ENCODE data around the gene MYDGF. TPM values are rescaled to one million over a fixed set of nuclear protein-coding genes. Genes with fewer than 3 reads are reported as not detected.

The MYDGF gene
- total and polyA plus RNA-seq, 9 of the 15 experiments (the other 6 are each of a cell fraction or from before 2014, with no cell fraction given): 4.2 to 141 (median 82.1) TPM

GRCh38 chr19:4638828-4639530, 31.2 kb downstream of the MYDGF start, which contains the start of gene TNFAIP8L1 (continued):
- TF ChIP-seq SIN3A (IDR thresholded peaks at IDR 0.05; ENCODE audit: borderline replicate concordance in 2 of 2, control insufficient read depth in 1 of 2, low read depth in 2 of 2, low read length in 2 of 2): peak; percentile 71 to 81; a peak in 2 of 4 replicates
- no peak; the same call in 1 of the 2 replicates for TF ChIP-seq FOSL1 (tag; conservative IDR thresholded peaks at IDR 0.05)
- TF ChIP-seq NFYB (IDR thresholded peaks at IDR 0.05; ENCODE audit: extremely low read depth, insufficient read length): peak; percentile 57
- TF ChIP-seq ILK (tag; IDR thresholded peaks at IDR 0.05; ENCODE audit: borderline replicate concordance, low read depth): no peak
- no peak for TF ChIP-seq HMBOX1 (IDR thresholded peaks at IDR 0.05)
- TF ChIP-seq ZNF76 (CRISPR knock-in tag; IDR thresholded peaks at IDR 0.05; ENCODE audit: borderline replicate concordance): no peak
- peak; percentile 92 for TF ChIP-seq RBM25 (IDR thresholded peaks at IDR 0.05; ENCODE audit: low read depth, low read length, severe bottlenecking)
- TF ChIP-seq MXD1 (CRISPR knock-in tag; IDR thresholded peaks at IDR 0.05; ENCODE audit: borderline replicate concordance, poor library complexity, severe bottlenecking): peak; percentile 34
- TF ChIP-seq THAP12 (CRISPR knock-in tag; IDR thresholded peaks at IDR 0.05): no peak
- no peak for TF ChIP-seq FIP1L1 (IDR thresholded peaks at IDR 0.05; ENCODE audit: low read depth, low read length, poor library complexity, severe bottlenecking)
- no peak for TF ChIP-seq TCFL5 (CRISPR knock-in tag; conservative IDR thresholded peaks at IDR 0.05)
- TF ChIP-seq FOXA3 (CRISPR knock-in tag; conservative IDR thresholded peaks at IDR 0.05 in 1 of 2, IDR thresholded peaks at IDR 0.05 in 1 of 2): 0 out of 4 replicates have a peak, but pooled peaks of 1 of the 2 experiments have one; percentile 14
- no peak for TF ChIP-seq GABPB2 (CRISPR knock-in tag; conservative IDR thresholded peaks at IDR 0.05)
- no peak for TF ChIP-seq CGGBP1 (CRISPR knock-in tag; IDR thresholded peaks at IDR 0.05)
- no peak for TF ChIP-seq EWSR1 (IDR thresholded peaks at IDR 0.05; ENCODE audit: borderline replicate concordance, low read depth, partially characterized antibody)
- no peak for TF ChIP-seq FOXK1 (CRISPR knock-in tag; IDR thresholded peaks at IDR 0.05; ENCODE audit: borderline replicate concordance)
- 0 out of 2 replicates have a peak, but pooled peaks have one; percentile 39 for TF ChIP-seq KLF16 (IDR thresholded peaks at IDR 0.05)
- TF ChIP-seq ERF (CRISPR knock-in tag; IDR thresholded peaks at IDR 0.05): no peak
- TF ChIP-seq ZBTB17 (CRISPR knock-in tag; IDR thresholded peaks at IDR 0.05): no peak
- TF ChIP-seq WHSC1 (IDR thresholded peaks at IDR 0.05; ENCODE audit: low read length): no peak
- TF ChIP-seq MBD1 (CRISPR knock-in tag; IDR thresholded peaks at IDR 0.05): no peak

Data from K562 (cell line).